H54 (cell line): ENCODE results near the gene NT5C1A.

Experiments used
- DNase-seq: peaks from one replicate; pipeline ENCODE4 v3.0.0; 2011; ENCODE audit warnings: low spot score, mixed read lengths; ENCODE audit not compliant: insufficient read length
- FAIRE-seq: peaks from 3 replicates; lab custom pipeline; 2011; peaks lifted over from hg19 to GRCh38; lab: Jason Lieb, UNC
- POLR2A ChIP-seq: IDR thresholded peaks from 2 replicates; pipeline ENCODE4 v1.6.1; 2011; ENCODE audit warnings: low read depth, mild to moderate bottlenecking, low read length

NT5C1A gene

DNA sequence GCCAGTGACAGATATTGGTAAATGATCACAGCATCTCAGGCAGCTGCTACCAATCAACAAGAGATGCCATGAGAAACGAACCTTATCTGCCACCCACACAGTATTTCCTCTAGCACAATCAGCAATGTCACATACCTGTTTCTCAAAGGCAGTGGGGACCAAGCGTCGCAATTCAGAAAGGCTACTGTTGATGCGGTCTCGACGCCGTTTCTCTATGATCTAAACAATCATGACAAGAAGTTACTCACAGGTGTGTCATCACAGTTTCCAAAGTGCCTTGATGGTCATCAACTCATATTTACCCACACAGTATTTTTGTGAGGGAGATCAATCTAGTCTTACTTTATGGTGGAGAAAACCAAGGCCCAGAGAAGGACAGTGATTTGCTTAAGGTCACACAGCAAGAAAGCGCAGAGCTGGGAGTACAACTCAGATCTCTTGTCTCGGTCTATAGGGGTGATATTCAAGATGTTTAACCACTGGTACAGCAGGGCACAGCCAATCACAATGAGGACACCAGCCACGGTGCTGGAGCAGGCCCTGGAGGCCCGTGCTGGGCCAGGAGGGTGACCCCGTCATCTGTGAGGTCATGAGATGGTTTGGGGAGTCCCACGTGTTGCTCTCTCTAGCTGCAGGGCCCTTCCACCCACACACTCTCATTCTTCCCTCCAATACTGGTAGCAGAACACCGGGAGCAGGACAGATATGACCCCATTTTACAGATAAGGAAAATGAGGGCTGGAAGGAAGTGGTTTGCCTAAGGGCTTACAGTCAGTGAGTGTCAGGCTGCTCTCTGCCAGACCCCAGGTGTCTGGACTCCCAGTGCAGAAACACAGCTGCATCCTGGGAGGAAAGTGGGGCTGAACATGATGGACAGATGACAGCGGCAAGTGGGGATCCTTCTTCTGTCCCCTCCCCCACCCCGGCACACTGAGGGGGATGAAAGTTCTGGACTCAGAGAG lies 40.3 kb downstream of the NT5C1A start:
- FAIRE-seq = no peak
- DNase-seq = no peak
- TF ChIP-seq POLR2A = no peak

GRCh38 chr1:39628807-39629350 lies 43.0 kb downstream of the NT5C1A start:
- FAIRE-seq = no peak
- DNase-seq = no peak
- TF ChIP-seq POLR2A = no peak

DNA sequence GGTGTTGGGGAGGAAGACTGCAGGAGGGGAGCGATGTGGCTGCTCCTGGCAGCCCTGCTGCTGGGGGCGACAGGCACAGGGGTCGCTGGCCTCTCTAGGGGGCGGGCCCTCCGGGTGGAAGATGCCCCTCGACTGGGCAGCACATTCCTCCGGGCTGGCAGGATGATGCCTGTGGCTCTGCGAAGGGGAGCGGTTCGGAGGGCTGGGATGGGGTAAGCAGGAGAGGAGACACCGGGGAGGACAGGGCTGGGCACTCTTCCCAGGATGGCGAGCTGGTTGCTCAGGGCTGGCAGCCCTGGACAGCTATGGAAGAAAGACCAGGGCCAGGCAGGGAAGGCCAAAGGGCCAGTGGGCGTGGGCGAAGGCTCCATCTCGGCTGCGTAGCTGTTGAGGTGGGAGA lies 45.3 kb downstream of the NT5C1A start:
- FAIRE-seq (no peak), DNase-seq (no peak)
- no peak for TF ChIP-seq POLR2A

- TF ChIP-seq POLR2A = no peak
- DNase-seq (no peak), FAIRE-seq (no peak)
These were observed 46.2 kb downstream of the NT5C1A start for GRCh38 chr1:39625462-39626273.

DNA sequence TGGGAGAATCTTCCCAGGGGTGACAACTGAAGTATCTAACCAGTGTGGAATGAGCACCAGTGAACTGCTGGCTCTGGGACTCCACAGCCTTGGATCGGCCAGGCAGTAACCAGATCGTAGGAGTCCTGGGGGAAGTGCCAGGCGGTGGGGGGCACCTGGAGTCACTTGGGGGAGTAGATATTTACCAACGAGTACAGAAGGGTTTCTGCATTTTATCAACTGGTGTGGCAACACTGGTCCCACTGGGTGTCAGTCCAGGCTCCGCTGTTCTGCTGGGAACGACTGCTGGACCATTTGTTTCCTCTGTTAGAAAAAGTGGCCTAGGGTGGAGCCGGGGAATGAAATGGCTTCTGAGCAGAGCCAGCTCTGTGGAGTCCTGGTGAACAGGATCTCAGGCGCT lies 46.9 kb downstream of the NT5C1A start:
- FAIRE-seq (no peak), DNase-seq (no peak)

DNA sequence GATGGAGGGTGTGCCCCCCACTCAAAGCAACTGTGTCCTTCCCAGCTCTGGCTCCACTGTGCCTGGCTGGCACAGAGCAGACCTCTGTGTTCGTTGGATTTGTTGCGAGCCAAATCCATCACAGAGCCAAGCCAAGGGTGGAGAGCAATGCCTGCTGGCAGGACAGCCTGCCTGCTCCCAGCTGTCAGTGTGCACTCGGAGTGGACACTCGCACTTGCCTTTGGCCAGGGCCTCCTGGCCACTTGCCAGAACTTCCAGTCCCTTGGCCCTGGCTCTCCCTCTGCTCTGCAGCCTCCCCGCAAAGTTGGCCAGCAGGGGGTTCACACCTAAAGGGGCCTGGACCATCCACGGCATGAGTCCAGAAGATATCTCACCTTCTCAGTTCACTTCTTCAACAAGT lies 48.9 kb downstream of the NT5C1A start:
- FAIRE-seq (no peak), DNase-seq (no peak)
- TF ChIP-seq POLR2A = no peak

More for the DNA sequence above, 46.9 kb downstream of the NT5C1A start:
- TF ChIP-seq POLR2A = no peak

DNA sequence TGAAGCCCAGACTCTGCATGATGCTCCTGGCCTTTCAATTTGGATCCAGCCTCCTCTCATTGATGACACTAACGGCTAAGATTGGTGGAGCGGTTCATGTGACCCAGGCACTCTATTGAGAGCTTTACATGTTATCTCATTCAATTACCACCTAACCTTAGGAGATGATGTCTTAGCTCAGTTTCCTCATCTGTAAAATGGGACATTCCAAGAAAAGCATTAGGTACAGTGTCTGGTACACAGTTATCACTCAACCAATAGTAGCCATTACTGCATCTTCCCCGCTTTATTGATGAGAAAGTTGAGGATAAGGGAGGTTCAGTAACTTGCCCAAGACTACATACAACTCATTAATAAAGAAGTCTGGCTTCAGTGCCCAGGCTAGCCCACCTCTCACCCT lies 49.5 kb downstream of the NT5C1A start:
- no peak for TF ChIP-seq POLR2A
- no peak for FAIRE-seq
- no peak for DNase-seq

- no peak for TF ChIP-seq POLR2A
- DNase-seq (no peak), FAIRE-seq (no peak)
These were observed 51.2 kb downstream of the NT5C1A start for GRCh38 chr1:39620659-39621165.

- DNase-seq (no peak), FAIRE-seq (no peak)
- no peak for TF ChIP-seq POLR2A
These were observed 54.3 kb downstream of the NT5C1A start for GRCh38 chr1:39617488-39618049.

- TF ChIP-seq POLR2A = no peak
- FAIRE-seq = no peak
- no peak for DNase-seq
These were observed 56.7 kb downstream of the NT5C1A start for GRCh38 chr1:39615086-39615673.

- no peak for DNase-seq
- TF ChIP-seq POLR2A = no peak
- no peak for FAIRE-seq
These were observed 57.4 kb downstream of the NT5C1A start for GRCh38 chr1:39614488-39614887.

- no peak for TF ChIP-seq POLR2A
- FAIRE-seq = no peak
- no peak for DNase-seq
These were observed 58.7 kb downstream of the NT5C1A start for GRCh38 chr1:39613250-39613649.
